Measurements from ENCODE around the gene VWC2. TPM values are rescaled to one million over a fixed set of nuclear protein-coding genes. Genes with fewer than 3 reads are reported as not detected.

The VWC2 gene
- total and polyA plus RNA-seq, 2 of the 8 experiments (the other 6 are each of a cell fraction or from before 2014, with no cell fraction given), result 0.24 to 0.30 TPM

- Histone ChIP-seq H2AFZ (ENCODE audit: low read length) (0 out of 2 replicates have a peak overlapping the region, but pooled peaks have one; percentile 81), H3K4me3 (ENCODE audit: extremely low read depth in 1 of 4, insufficient read depth in 2 of 4, low read depth in 3 of 4, low read length in 4 of 4) (no peak overlapping the region), H2BK5ac (ENCODE audit: low read depth, low read length) (no peak overlapping the region), H3K9ac (replicated peaks in 1 of 4; ENCODE audit: extremely low read depth in 1 of 4, low read depth in 3 of 4, low read length in 3 of 4) (no peak overlapping the region), H3K23ac (ENCODE audit: insufficient read length) (no peak overlapping the region), H4K8ac (ENCODE audit: extremely low read depth, insufficient read depth, low read length) (no peak overlapping the region), H3K18ac (ENCODE audit: extremely low read depth, low read length) (no peak overlapping the region), H2AK5ac (ENCODE audit: low read depth, low read length) (no peak overlapping the region), H3K9me3 (ENCODE audit: insufficient read depth in 2 of 2, low read depth in 1 of 2, low read length in 1 of 2) (peaks cover 5 to 8% of the 10 kb centered on the region in 2 experiments; a peak in 3 of 4 replicates), H2BK120ac (replicated peaks; ENCODE audit: low read depth, low read length) (no peak overlapping the region), H4K91ac (replicated peaks; ENCODE audit: insufficient read length, low read length) (no peak overlapping the region), H3K4me1 (replicated peaks in 1 of 4; ENCODE audit: control insufficient read depth in 3 of 4, insufficient read depth in 4 of 4, low read length in 3 of 4) (peaks cover 0 to 3% (median 0%) of the 10 kb centered on the region in 4 experiments; a peak in 1 of 7 replicates), H2BK20ac (ENCODE audit: low read length) (no peak overlapping the region), H3K14ac (ENCODE audit: insufficient read length) (no peak overlapping the region), H3K79me1 (ENCODE audit: low read depth, low read length) (no peaks in the 10 kb centered on the region), H4K20me1 (replicated peaks in 1 of 2; ENCODE audit: control insufficient read depth in 1 of 2, insufficient read depth in 2 of 2, low read length in 2 of 2) (no peaks in the 10 kb centered on the region), H3K23me2 (ENCODE audit: low read depth, low read length) (no peaks in the 10 kb centered on the region), H3K27me3 (replicated peaks in 1 of 4; ENCODE audit: control insufficient read depth in 3 of 4, extremely low read depth in 1 of 4, insufficient read depth in 3 of 4, low read length in 3 of 4) (no peaks in the 10 kb centered on the region), H3K56ac (replicated peaks; ENCODE audit: insufficient read length, low read depth, low read length) (no peak overlapping the region), H3K36me3 (ENCODE audit: control insufficient read depth in 2 of 4, insufficient read depth in 4 of 4, low read length in 3 of 4) (no peaks in the 10 kb centered on the region), H3K4me2 (ENCODE audit: insufficient read depth in 1 of 2, low read depth in 2 of 2, low read length in 2 of 2) (no peak overlapping the region), H3K27ac (ENCODE audit: low read depth, low read length) (no peak overlapping the region), H2BK15ac (ENCODE audit: low read length) (no peak overlapping the region), H3K4ac (replicated peaks; ENCODE audit: insufficient read length, low read depth, low read length) (no peak overlapping the region), H3K79me2 (ENCODE audit: control insufficient read depth in 1 of 2, insufficient read depth in 2 of 2, low read length in 2 of 2) (no peaks in the 10 kb centered on the region), H4K5ac (ENCODE audit: insufficient read length, low read depth, low read length) (no peak overlapping the region), H2BK12ac (ENCODE audit: low read depth, low read length) (no peak overlapping the region)
- FAIRE-seq (no peak), DNase-seq (ENCODE audit: low read depth in 1 of 2, low spot score in 2 of 2) (no peak)
- WGBS, 2 experiments (ENCODE audit: extremely low coverage in 1 of 2, insufficient coverage in 1 of 2, insufficient read length in 1 of 2, insufficient replicate concordance in 2 of 2, low coverage in 1 of 2, low lambda C conversion rate in 2 of 2, missing lambda C conversion rate in 1 of 2), result 97% methylated on average over 11 of the region's 11 CpGs; no CpG with 5 or more reads in 1 of the 2 experiments
- ChIA-PET POLR2A (ENCODE audit: partially characterized antibody) (no interaction called here), CTCF (ENCODE audit: partially characterized antibody) (interaction anchor here (0.7 kb wide), 1 partner anchor 33 kb away, joined by 3 read pairs; no protein-coding TSS in a partner anchor)
- TF ChIP-seq NANOG (IDR thresholded peaks at IDR 0.05; ENCODE audit: insufficient read depth, low read depth, low read length, poor library complexity, severe bottlenecking), result no peak
- TF ChIP-seq SP1 (IDR thresholded peaks at IDR 0.05; ENCODE audit: low read depth, low read length), result no peak
- TF ChIP-seq HDAC6 (IDR thresholded peaks at IDR 0.05; ENCODE audit: low read depth, low read length), result no peak
- no peak for TF ChIP-seq ATF2 (IDR thresholded peaks at IDR 0.05; ENCODE audit: low read length)
Observed at GRCh38 chr7:49885593-49886285, 112.3 kb downstream of the VWC2 start.

Data from H1 (cell line).